DMS 273 treated with DMSO at 0.1 percent for 48 hours (cell line): ENCODE measurements around the gene DNAI4.
"Not testable (repeated sequence)": the region's sequence is repeated elsewhere in the genome, so short reads cannot be mapped to it uniquely, and the experiment has no call there.

Experiments used
- DNase-seq: peaks from one replicate; lab custom pipeline; 2025; lab: John Stamatoyannopoulos, UW

The DNAI4 gene

DNA sequence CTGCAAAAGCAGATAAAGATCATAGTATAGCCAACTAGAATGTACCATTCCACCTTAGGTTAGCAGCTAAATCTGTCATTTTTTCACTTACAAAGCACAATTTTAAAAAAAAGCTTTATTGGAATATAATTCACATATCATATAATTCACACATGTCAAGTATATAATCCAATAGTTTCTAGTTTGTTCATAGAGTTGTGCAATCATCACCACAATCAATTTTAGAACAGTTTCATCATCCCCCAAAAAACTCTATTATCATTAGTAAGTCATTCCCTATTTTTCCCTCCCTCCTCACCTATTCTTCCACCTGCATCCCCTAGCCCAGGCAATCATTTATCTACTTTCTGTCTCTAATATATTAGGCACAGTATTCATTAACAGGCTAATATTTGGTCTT is 91.5 kb downstream of the DNAI4 start:
- DNase-seq, result no peak

DNA sequence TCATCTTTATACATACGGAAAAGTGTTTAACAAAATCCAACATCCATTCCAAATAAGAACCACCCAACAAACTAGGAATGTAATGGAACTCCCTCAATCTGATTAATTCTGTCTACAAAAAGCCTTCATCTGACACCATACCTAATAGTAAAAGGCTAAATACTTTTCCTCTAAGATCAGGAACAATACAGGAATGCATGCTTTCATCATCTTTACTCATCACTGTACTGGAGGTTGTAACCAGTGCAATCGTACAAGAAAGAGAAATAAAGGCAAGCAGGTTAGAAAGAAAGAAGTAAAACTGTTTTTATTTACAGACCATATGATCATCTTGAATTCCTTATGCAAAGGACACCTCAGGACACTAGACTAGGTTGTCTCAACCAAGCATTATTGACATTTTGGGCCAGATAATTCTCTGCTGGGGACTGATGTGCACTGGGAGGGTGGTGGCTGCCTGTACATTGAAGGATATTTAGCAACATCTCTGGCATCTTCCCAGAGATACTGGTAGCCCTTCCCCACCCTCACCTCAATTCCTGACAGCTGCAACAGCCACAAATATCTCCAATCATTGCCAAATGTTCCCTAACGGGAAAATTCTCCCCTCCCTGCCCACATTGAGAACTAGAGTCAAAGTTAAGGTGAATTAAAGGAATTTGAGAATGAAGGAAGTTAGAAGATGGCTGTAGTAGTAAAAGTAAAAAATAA is 93.0 kb downstream of the DNAI4 start:
- no peak for DNase-seq

DNA sequence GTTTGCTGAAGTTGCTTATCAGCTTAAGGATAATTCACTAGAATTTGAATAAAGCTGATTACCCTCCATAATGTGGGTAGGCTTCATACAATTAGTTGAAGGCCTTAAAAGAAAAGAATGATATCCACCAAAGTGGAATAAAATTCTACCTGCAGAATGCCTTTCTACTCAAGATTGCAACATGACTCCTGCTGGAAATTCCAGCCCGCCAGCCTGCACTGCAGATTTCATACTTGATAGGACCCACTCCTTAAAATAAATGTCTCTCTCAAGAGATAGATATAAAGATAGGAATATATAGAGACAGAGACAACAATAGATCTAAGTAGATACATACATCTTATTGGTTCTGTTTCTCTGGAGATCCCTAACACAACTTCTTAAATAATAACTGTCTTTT is 99.9 kb downstream of the DNAI4 start:
- no peak for DNase-seq

DNA sequence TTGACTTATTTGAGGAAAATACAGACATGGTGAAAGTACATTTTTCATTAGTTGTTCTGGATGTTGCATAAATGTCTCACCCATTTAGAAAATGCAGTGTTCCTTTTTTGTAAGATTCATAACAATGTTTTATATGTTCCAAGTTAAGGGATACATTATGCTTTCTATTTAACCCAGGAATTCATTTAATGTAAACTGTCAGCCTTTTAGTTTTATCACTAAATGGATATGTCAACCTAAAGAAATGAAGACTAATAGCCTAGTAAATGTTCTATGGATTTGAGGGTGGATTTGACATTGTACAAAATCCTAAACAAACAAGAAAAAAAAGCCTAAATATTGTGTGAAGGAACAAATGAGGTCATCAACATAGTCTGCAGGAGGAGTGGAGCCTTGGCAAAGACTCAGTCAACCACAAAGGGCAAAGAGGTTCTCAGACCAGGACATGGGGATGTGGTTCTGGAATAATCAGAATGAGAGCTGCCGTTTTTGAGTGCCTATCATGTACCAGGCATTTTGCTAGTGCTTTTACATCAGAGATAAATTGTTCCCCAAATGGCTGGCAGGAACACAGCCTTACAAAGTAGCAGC is 114.8 kb downstream of the DNAI4 start:
- DNase-seq, result no peak

DNA sequence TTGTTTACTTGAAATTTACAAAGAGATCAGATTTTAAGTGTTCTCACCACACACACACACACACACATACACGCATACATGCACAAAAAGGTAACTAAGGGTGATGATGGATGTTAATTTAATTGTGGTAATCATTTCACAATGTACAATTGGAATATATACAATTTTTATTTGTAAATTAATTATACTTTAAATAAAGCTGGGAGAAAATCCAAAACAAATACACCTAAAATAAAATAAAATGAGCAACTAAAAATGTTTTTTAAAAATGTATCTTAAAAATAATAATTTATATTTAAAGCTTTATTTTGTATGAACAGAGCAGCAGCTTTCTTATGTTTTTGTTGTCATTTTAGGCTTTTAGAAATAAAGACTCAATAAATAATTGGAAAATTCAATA is 115.4 kb downstream of the DNAI4 start:
- DNase-seq, result no peak

DNA sequence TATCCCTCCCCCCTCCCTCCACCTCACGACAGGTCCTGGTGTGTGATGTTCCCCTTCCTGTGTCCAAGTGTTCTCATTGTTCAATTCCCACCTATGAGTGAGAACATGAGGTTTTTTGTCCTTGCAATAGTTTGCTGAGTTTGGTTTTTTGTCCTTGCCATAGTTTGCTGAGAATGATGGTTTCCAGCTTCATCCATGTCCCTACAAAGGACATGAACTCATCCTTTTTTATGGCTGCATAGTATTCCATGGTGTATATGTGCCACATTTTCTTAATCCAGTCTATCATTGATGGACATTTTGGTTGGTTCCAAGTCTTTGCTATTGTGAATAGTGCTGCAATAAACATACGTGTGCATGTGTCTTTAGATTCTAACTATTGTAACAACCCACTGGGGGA is 128.8 kb downstream of the DNAI4 start:
- not testable (repeated sequence) for DNase-seq

DNA sequence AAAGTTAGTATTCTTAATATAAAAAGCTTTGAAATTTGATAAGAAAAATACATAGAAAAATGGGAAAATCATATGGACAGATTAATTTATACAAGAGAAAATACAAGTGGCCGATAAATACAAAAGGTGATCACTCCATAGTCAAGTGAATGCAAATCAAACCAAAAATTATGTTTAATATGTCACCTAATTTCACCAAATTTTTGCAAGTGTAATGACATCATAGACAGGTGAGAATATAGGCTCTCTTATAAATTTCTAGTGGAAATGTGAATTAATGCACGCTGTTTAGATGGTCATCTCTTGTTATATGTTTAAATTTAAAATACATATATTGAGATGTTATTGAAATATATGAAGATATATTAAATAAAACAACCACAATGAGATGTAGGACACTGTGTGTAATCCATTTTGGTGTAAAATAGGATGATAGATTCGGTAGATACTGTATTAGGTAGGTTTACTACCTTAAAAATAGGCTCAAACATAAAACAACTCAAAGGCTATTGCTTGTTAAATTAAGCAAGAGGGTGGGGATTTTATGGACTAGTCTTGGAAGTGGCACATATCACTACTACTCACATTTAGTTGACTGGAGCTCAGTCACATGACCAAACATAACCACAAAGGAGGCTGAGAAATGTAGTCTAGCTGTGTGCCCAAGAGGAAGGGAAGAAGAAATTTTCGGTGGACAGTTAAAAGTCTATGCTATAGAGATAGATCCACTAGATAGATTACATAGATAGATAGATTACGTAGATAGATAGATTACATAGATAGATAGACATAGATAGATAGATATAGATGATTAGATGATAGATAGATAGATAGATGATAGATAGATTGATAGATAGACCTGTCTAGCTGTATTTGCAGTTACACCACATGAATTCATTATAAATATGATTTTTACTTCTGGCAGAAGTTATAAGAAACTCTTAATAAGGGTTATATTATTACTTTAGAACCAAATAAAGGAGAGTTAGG is 132.7 kb downstream of the DNAI4 start:
- no peak for DNase-seq

DNA sequence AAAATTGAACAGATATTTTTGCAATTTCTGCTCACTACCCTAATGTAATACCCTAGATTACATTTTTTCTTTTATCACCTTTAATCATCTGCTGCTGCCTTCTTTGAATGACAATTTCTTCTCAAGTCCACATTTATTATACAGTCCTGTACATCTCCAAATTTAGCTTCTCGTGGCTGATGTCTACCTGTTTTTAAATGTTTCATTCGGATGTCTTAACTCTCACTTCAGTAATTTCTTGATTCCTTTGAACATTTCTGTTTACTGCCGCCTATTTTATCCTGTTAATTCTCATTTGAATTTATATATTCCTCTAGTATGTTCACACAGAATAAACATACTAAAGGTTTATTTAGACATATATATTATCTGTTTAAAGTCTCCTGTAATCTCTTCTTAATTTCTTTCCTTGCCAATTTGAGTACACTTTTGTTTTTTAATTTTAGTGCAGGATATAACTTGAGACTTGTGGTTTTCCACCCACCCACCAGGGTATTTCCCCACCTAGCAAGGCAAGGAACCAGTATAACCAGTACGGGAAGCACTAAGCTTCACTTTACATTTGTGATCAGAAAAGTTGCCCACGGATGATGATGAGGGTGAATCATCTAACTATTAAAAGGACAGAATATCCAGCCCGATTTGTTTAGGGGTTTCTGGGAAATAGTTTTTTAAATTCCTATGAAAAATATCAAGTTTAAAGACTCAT is 136.3 kb downstream of the DNAI4 start:
- DNase-seq, result no peak

DNA sequence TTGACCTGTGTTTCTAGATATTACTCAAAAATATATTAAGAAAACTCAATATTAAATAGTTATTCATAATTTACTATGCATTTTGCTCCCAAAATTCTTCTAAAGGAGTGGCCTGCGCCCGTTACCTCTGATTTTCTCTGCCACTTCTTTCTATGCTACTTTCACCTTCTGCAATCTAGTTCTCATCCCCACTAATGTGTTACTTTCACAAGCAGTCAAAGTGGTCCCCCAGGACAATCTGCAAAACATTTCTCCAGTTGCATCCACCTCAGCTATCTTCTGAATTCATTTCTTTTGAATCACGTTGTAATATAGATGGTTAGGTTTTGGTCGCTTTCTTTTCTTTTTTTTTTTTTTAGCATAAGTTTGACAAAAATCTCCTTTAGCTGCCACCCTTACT is 137.0 kb downstream of the DNAI4 start:
- DNase-seq, result no peak

DNA sequence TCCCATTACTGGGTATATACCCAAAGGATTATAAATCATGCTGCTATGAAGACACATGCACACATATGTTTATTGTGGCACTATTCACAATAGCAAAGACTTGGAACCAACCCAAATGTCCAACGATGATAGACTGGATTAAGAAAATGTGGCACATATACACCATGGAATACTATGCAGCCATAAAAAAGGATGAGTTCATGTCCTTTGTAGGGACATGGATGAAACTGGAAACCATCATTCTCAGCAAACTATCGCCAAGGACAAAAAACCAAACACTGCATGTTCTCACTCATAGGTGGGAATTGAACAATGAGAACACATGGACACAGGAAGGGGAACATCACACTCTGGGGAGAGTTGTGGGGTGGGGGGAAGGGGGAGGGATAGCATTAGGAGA is 138.9 kb downstream of the DNAI4 start:
- DNase-seq, result not testable (repeated sequence)

DNA sequence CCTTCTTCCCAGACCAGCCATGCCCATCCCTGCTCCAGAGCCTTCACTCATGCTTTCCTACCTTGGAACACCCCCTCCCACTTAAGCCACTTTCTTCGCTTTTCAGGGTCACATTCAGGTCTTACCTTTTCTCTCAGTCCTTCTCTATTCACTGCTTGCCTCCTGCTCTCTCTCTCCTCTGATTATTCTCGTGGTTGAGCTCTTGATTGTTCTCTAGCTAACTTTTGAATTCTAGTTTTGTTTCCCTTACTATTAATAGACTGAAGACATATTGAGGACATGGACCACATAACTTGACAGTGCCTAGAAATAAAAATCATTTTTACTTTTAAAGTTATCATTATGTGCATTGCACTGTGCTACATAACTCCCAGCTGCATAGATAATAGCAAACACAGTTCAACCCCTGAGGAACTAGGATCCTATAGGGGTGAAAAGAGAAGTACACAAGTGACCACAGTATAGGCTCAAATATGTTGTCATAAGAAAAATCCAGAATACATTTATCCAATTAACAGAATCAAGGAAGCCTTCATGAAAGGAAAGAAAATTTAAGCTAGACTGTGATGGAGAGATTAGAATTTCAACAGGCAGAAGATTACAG is 145.1 kb downstream of the DNAI4 start:
- no peak for DNase-seq

DNA sequence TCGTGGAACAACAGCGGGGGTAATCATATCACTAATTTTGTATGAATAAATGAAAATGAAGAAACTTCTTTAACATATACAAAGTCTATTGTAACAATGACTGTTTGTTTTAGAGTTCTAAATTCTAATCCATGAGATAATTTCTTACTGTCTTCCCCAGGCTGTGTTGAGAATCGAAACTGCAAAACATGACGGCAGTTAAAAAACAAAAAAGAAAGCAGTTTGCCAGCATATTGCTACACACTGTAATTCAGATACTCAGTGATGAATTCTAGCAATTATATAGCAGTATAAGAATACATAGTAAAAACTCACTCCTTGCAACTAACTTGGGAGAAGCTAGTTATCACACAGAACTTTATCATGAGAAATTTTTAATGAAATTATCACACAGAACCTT is 145.7 kb downstream of the DNAI4 start:
- DNase-seq, result no peak

DNA sequence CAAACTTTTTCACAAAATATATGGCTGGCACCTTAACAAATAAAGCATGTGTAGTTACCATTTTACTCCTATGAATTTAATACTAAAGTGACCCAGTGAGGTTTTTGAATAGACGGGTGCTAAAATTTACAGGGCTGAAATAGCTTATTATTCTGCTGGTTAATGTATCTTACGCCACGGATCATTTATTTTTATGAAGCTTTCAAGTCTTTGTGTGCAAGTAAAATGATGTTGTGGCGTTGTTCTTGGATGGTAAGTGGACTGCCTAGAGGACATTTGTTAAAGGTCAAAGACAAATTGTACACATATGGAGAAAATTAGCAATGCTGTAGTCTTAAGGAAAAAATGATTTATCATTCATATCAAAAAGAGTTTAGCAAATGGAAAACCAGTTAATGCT is 146.4 kb downstream of the DNAI4 start:
- no peak for DNase-seq

DNA sequence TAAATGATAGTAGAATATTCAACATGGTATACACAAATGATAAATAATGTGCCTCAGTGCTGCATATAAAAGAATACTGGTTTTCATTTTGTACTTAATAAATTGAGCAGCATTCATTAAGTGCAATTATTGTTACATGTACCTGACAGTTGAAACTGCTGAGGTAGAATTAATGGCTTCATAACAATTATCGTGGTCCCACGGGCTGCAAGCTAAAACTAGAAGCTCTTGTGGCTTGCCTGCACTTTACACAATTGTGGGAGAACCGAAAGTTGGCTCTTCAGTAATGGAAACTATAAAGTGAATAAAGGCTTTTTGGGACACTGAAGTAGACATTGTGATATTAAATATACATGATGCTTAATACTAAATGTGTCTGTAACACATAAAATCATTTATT is 146.8 kb downstream of the DNAI4 start:
- no peak for DNase-seq

DNA sequence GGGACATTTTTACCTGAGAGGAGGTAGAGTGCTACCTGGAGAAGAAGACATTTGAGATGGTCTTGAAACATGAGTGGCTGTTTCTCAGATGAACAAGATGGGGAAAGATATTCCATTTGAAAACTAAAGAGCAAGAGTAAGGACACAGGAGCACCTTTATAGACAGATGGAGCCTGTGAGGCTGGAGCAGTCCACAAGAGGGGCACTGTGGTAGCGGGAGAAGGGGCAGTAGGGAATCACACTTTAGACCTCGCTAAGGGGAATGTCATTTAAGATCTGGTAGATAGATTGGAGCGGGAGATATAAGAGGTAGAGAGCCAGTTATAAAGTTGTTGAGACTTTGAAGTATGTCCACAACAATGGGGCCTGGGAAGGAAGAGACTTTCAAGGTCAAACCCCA is 149.0 kb downstream of the DNAI4 start:
- no peak for DNase-seq

DNA sequence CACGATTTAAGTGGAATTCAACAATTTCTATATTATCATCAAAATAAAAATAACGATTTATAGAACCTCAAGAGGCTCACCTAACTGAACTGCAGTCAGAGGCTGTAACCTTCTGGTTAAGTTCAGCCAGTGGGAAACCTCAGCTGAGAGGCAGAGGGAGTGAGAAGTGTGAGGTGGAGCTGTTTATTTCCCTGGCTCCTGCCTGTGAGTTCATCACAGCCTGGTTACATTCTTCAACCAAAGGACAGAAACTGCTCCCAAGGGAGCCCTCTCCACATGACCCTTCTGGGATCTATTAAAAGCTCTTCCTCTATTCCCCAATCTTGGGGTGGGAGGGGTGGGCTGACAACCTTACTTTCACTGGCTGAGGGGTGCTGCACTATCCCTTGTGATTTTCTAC is 150.2 kb downstream of the DNAI4 start:
- DNase-seq, result no peak

DNA sequence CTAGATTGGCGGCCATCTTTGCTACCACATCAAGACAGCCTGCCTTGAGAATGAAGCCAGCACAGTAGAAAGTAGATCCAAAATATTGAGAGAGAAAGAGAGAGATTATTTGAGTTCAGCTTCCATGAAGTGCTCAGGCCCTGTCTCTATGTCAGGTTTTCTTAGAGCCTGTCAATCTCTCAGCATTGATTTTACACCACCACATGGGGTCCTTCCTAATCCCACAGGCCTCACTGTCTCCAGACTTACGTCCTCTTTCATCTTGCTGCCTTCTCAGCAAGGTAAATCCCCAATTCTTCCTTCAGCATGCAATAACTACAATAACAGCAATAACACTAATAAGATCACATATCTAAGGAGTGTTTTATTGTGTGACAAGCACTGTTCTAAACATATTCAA is 151.4 kb downstream of the DNAI4 start:
- DNase-seq, result no peak

DNA sequence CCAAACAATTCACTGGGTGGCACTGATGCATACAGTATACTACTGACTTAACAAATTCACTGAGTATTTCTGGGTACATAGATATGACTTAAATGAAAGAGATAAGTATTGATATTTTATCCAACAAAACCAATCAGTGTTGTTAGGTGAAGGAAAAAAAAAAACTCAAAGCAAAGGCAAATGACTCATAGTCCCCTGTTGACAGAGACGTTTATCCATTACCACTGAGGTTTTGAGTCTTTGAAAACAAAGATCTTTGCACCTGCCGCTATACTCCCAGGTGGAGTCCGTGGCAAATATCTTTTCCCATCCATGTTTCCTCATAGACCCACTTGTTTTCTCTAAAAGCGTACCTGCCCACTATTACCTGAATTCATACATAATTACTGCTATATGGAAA is 154.0 kb downstream of the DNAI4 start:
- DNase-seq, result no peak

DNA sequence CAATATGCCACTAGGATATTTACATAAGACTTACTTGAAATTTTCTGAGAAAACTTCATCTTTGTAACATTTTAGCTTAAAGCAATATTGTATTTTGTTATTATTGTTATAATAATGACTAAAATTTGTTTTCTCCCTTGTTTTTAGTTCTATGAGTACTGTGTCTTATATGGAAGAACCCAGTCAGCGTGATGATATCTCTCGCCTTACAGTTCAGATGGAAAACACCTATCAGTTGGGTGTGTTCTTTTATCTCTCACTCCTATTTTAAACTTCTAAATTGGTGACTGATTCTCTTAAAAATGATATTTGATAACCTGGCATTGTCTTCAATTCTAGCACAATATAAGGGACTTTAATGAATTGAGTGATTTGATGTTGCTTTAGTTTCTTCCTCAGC is 154.4 kb downstream of the DNAI4 start:
- DNase-seq, result no peak

DNA sequence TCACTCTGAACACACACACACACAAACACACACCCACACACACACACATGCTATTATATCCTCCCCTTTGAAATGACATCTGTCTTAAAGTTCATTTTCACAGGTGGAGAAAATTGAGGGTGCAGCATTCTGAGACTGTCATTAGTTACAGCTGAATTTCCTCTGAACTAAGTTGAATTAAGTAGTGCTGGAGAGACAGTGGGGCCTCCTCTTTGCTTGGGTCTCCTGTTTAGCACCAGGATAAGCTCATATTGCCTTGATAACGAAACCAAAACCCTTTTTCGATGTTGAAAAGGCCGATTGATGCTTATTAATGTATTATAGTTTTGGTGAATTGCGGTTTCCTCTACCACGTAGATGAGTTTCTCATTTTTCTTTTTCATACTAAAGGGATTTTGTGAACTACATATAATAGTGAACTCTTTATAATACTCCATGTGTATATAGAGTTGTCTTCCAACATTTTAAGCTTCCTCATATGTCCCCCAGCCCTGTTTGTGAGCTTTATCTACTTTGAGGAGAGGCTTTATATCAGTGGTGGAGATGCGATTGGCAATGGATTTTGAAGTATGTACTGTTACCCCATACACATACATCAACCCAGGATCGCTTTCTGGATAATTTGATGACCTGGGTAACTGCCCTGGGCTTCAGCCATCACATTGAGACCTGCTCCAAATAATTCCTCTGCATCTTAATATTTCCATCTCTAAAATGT is 155.0 kb downstream of the DNAI4 start:
- no peak for DNase-seq

DNA sequence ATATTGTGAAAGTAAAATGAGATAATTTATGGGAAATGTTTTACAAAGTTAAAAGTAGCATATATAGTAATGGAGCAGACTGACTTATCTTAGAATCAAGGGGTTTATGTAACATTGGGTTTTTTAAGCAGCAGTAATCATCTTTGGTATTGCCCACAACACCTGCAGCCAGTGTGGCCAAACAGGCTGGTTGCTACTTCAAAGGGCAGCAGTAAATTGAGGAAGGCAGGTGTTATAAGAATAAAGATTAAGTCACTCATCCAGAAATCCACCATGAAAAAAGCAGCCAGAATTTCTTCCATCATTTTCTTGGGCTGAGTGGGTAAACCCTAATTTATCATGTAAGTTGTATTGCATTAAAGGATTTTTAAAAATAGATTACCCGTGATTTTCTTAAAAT is 155.7 kb downstream of the DNAI4 start:
- DNase-seq, result no peak
